Osteocyte (in vitro differentiated cells): ENCODE results near the gene NRG3. TPM values are rescaled to one million over a fixed set of nuclear protein-coding genes. Genes with fewer than 3 reads are reported as not detected.

Source experiments
- DNase-seq: peaks from one replicate; pipeline ENCODE4 v3.0.0; 2021; ENCODE audit warnings: mixed read lengths; ENCODE audit not compliant: unreplicated experiment; ENCODE audit errors: extremely low spot score
- H3K27ac Mint-ChIP-seq: one replicate; pipeline ENCODE4 v1.8.0; 2021; ENCODE audit warnings: mild to moderate bottlenecking, mixed read lengths; ENCODE audit not compliant: unreplicated experiment
- H3K27me3 Mint-ChIP-seq: one replicate; pipeline ENCODE4 v1.8.0; 2021; ENCODE audit warnings: mixed read lengths; ENCODE audit not compliant: unreplicated experiment
- H3K36me3 Mint-ChIP-seq: one replicate; pipeline ENCODE4 v1.8.0; 2021; ENCODE audit warnings: mixed read lengths; ENCODE audit not compliant: unreplicated experiment
- H3K4me1 Mint-ChIP-seq: one replicate; pipeline ENCODE4 v1.8.0; 2021; ENCODE audit warnings: mixed read lengths; ENCODE audit not compliant: unreplicated experiment
- H3K4me3 Mint-ChIP-seq: one replicate; pipeline ENCODE4 v1.8.0; 2021; ENCODE audit warnings: mild to moderate bottlenecking, moderate library complexity, mixed read lengths; ENCODE audit not compliant: unreplicated experiment
- H3K9me3 Mint-ChIP-seq: one replicate; pipeline ENCODE4 v1.8.0; 2021; ENCODE audit warnings: mixed read lengths; ENCODE audit not compliant: unreplicated experiment
- total RNA-seq: library from RNA; stranded (reverse); gene quantifications from 2 replicates; pipeline ENCODE4 v1.2.1, GENCODE V29; 2021
- TF ChIP-seq, protein P1 (sequence below): fragments of 200-600 bp; sonication (generic); IDR thresholded peaks from 2 replicates; pipeline ENCODE4 v1.5.0; 2021; ENCODE audit warnings: antibody characterized with exemption, mild to moderate bottlenecking, moderate library complexity

The NRG3 gene
- total RNA-seq, 1 donor from 2014 or later = not detected

DNA sequence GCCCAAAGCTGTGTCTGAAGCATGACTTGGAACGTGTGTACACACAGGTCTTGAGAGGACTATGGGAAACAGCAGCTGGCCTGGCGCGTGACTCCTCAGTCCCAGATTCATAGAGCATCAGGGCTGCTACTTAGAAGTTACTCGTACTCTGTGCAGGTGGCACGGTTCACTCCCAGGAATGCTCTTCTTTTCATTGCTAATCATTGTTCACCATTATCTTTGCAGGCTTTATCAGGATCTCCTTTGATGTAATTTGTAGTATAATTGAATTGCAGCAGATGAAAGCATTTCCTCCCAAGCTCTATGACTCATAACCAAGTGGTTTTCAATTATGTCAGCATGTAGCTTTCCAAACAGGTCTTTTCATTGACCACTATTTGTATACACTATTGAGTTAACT lies 938.9 kb downstream of the NRG3 start:
- Mint-ChIP-seq H3K27me3 (no peaks in the 10 kb centered on the region), H3K9me3 (no peaks in the 10 kb centered on the region), H3K36me3 (no peaks in the 10 kb centered on the region), H3K27ac (no peak overlapping the region), H3K4me3 (no peak overlapping the region), H3K4me1 (no peaks in the 10 kb centered on the region)
- DNase-seq = no peak
- TF ChIP-seq, protein P1, sequence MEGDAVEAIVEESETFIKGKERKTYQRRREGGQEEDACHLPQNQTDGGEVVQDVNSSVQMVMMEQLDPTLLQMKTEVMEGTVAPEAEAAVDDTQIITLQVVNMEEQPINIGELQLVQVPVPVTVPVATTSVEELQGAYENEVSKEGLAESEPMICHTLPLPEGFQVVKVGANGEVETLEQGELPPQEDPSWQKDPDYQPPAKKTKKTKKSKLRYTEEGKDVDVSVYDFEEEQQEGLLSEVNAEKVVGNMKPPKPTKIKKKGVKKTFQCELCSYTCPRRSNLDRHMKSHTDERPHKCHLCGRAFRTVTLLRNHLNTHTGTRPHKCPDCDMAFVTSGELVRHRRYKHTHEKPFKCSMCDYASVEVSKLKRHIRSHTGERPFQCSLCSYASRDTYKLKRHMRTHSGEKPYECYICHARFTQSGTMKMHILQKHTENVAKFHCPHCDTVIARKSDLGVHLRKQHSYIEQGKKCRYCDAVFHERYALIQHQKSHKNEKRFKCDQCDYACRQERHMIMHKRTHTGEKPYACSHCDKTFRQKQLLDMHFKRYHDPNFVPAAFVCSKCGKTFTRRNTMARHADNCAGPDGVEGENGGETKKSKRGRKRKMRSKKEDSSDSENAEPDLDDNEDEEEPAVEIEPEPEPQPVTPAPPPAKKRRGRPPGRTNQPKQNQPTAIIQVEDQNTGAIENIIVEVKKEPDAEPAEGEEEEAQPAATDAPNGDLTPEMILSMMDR = no peak

DNA sequence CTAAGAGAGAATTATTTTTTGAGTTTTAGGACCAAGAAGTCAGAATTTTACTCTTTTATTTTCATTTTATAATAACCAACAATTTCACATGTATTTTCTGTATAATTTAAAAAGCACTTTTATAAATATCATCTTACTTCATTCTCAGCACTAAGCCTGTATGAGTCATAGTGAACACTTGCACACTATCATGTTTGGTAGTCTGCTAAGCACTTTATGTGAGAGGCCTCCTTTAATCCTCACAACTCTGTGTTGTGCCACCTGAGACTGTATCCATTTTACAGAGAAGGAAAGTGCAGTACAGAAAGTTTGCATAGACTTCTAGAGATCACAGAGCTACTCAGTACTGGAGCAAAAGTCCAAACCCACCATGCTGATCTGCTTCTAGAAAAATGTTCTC lies 939.6 kb downstream of the NRG3 start:
- Mint-ChIP-seq H3K27me3 (peaks cover 1% of the 10 kb centered on the region), H3K27ac (no peak overlapping the region), H3K4me3 (no peak overlapping the region), H3K36me3 (no peaks in the 10 kb centered on the region), H3K9me3 (no peaks in the 10 kb centered on the region), H3K4me1 (no peaks in the 10 kb centered on the region)
- no peak for DNase-seq
- TF ChIP-seq, protein P1 = no peak

DNA sequence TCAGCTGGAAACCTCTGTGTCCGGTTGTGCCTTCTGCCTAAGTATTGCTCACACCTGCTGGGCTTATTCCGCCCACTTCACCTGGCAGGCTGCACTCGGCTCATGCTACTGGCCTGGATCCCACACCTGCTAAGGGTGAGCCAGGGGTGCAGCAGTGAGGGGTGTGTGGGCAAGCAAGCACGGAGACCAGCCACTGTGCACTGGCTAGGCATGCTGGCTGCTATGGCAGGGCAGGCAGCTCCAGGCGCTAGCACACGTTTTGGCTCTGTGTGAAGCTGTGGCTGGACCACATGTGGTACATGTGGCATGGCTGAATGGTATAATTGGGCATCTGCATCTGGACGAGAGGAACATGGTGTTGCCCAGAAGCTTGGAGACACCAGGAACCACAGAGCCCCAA lies 940.7 kb downstream of the NRG3 start:
- Mint-ChIP-seq H3K27me3 (peaks cover 4% of the 10 kb centered on the region), H3K4me1 (no peaks in the 10 kb centered on the region), H3K27ac (no peak overlapping the region), H3K9me3 (no peaks in the 10 kb centered on the region), H3K36me3 (no peaks in the 10 kb centered on the region), H3K4me3 (no peak overlapping the region)
- TF ChIP-seq, protein P1 = no peak
- DNase-seq = no peak

DNA sequence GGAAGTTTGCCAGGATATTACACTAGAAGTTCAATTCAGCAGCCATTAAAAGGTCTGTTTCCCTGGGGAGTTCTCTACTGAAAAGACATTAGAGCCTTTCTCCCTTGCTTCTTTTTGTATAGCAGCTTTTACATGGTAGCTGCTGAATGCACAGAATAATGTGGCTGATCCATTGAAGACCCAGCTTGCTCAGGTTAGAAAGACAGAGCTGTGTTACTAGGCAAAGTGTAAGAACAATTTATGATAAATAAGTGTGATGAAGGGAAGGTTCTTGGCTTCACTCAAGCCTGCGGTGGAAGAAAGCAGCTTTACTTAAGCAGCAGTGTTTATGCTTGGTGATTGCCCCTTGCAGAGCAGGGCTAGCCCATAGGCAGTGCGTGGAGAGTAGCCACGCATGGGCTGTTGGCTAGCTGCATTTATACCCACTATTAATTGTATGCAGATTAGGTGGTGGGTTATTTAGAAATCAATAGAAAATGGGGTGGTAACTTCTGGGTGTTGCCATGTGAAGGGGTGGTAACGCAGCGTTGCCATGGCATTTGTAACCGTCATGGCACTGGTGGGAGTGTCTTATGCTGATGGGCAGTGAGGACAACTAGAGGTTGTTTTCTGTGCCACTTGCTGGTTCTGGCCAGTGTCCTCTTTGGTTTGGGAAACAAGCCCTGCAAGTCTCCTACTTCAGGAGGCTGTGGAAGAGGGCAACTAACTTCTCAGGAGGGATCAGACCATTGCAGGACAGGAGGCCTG lies 942.9 kb downstream of the NRG3 start:
- no peak for DNase-seq
- Mint-ChIP-seq H3K9me3 (no peaks in the 10 kb centered on the region), H3K4me3 (no peak overlapping the region), H3K36me3 (no peaks in the 10 kb centered on the region), H3K27me3 (peaks cover 4% of the 10 kb centered on the region), H3K4me1 (no peaks in the 10 kb centered on the region), H3K27ac (no peak overlapping the region)
- TF ChIP-seq, protein P1 = no peak

DNA sequence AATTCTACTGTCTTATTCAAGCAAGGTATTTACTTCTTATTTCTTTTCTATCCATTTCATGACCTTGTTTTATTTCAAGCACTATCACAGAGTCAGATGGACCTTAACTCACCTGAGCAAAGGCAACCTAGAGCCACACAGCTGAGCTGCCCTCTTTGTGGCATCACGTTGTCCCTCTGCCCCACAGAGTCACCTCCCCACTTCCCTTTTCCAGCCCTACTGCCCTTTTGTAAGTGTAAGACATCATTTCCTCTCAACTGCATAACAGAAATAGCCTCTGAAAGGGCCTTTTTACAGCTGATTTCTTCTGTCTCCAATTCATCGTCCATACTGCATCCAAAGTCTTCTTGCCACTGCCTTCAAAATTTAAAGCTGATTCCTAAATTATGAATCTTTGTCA lies 946.0 kb downstream of the NRG3 start:
- DNase-seq = no peak
- Mint-ChIP-seq H3K27ac (no peak overlapping the region), H3K4me3 (no peak overlapping the region), H3K4me1 (no peaks in the 10 kb centered on the region), H3K27me3 (peaks cover 6% of the 10 kb centered on the region), H3K9me3 (no peaks in the 10 kb centered on the region), H3K36me3 (no peaks in the 10 kb centered on the region)
- TF ChIP-seq, protein P1 = no peak
